Renal cortex interstitium (tissue), 11 donors: ENCODE data around the gene ARCN1. TPM values are rescaled to one million over a fixed set of nuclear protein-coding genes. Genes with fewer than 3 reads are reported as not detected.
"Not testable (repeated sequence)": the region's sequence is repeated elsewhere in the genome, so short reads cannot be mapped to it uniquely, and the experiment has no call there.

Experiments
- DNase-seq, 11 donors: peaks; one replicate each; pipeline ENCODE4 v3.0.0-alpha.2; 2013; ENCODE audit warnings: low read depth in 9 of 11, low spot score in 4 of 11; ENCODE audit errors: extremely low read depth in 1 of 11
- polyA plus RNA-seq, 3 donors: library from polyadenylated mRNA; unstranded; fragments of 120-200 nt; gene quantifications; one replicate each; pipeline ENCODE4 v1.2.1, GENCODE V29; 2013; ENCODE audit not compliant: insufficient read length in 3 of 3

The ARCN1 gene
- polyA plus RNA-seq, 3 donors: 156 to 194 (median 186) TPM

DNA sequence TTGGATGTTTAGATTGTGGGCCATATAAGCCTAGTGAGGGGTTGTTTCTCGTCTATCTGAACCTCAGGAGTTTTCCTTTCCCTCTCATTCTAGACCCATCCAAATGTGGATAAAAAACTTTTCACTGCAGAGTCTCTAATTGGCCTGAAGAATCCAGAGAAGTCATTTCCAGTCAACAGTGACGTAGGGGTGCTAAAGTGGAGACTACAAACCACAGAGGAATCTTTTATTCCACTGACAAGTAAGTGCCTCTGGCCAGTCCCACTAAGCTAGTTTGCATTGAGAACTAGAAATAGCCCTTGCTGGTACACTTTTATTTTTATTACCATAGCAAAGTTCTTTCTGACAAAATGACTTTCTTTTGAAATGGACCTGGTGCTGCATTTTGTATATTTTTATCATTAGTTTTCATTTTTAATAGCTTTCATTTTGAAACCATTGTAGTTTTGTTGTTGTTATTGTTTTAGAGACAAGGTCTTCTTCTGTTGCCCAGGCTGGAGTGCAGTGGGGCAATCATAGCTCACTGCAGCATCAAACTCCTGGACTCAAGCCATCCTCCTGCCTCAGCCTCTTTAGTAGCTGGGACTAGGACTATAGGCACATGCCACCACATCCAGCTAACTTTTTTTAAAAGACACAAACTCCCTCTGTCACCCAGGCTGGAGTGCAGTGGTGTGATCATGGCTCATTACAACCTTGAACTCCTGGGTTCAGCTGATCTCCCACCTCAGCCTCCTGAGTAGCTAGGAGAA, 20.6 kb downstream of the ARCN1 start:
- no peak for DNase-seq

DNA sequence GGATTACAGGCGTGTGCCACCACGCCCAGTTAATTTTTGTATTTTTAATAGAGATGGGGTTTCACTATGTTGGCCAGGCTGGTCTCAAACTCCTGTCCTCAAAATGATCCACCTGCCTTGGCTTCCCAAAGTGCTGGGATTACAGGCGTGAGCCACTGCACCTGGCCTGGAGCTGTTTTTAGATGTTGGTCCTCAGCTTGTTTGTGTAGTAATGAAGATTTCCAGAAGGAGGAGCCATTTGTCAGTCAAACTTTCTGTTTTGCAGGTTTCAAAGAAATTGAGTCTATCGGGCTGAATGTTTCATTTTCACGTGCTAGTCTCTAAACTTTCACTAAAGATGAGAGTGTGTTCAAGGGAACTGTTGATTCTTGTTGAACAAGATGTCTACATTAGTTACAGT, 22.8 kb downstream of the ARCN1 start:
- DNase-seq: not testable (repeated sequence)

DNA sequence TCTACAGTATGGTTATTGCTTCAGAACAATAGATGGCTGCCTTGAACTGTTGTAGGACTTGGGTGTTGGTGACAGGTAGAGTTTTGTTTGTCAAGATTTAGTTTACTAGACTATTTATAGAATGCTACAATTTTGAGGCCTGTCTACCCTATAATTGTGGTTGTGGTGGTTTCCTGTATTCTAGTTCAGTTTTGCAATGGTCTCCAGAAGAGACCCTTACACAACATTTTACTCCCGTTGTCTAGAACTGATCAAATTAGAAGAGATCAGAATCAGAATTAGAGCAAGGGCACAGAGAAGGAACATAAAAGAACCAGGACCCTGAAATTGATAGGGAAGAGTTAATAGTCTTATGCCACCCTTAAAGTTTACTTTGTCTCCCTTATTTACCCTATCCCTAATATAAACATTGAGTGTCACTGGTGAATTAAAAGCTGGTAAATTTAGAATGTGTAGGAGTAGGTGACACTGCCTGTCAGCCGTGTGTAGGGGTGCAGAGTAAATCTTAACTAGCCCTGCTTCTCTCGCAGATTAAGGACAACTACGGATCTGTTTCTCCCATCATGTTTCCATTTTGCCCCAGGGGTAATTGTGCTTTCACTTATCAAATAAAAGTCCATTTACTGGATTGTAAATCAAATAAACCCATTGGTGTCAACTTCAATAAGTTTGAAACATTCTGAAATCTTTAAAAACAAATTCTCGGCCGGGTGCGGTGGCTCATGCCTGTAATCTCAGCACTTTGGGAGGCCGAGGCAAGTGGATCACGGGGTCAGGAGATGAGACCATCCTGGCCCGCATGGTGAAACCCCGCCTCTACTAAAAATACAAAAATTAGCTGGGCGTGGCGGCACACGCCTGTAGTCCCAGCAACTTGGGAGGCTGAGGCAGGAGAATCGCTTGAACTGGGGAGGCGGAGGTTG, 24.3 kb downstream of the ARCN1 start:
- no peak for DNase-seq

DNA sequence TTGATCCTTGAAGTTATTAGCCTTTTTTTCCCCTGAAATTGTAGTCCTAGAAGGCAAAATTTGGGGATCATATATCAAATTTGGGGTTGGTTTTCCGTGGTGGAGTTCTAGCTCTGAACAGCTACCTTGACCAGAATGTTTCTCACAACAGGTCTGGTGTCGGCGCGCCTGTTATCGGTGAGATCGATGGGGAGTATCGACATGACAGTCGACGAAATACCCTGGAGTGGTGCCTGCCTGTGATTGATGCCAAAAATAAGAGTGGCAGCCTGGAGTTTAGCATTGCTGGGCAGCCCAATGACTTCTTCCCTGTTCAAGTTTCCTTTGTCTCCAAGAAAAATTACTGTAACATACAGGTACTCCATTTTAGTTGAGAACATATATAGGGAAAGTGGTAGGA, 25.3 kb downstream of the ARCN1 start:
- DNase-seq: no peak

DNA sequence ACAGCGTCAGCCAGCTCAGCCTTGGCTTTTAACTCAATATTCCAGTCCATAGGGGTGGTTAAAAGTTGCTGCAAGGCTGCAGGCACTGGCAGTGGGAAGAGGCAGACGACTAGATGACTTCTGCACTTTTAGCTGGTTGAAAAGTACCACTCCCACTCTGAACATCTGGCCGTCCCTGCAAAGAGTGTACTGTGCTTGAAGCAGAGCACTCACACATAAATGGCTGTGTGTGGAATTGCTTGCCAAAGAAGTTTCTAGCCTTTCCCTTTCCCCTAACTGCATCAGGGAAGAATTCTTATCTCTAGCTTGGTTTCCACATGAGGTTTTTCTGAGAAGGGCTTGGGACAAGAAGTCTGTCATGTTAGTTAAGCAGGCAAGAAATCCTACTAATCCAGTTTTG, 30.1 kb downstream of the ARCN1 start:
- no peak for DNase-seq

DNA sequence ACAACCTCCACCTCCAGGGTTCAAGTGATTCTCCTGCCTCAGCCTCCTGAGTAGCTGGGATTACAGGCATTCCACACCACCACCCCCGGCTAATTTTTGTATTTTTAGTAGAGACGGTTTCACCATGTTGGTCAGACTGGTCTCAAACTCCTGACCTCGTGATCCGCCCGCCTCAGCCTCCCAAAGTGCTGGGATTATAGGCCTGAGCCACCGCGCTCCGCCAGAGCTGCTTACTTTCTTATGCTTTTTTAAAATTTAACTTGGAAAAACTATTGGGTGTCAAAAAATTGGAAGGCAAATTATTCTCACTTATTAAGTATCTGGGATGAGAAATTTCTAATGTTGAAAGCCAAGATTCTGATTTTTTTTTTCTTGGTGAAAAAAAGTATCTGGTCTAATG, 31.5 kb downstream of the ARCN1 start:
- DNase-seq: not testable (repeated sequence)

DNA sequence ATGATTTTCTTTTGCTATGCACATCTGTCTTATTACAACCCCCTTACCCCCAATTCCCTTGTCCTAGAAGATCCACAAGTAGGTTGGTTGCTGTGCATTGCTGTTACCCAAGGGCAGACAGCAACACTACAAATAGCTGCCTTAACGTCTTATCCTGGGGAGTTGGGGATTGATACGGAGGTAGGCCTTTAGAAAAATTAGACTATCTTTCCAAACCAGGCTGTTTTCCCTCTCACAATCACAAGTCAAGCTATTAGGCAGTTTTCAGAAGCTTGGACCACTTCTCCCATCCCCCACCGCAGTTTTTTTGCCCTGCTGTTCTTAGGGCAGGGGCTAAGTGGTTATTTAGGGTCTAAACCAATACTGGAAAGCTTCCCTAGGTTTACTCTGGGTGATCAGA, 32.4 kb downstream of the ARCN1 start:
- DNase-seq: no peak

DNA sequence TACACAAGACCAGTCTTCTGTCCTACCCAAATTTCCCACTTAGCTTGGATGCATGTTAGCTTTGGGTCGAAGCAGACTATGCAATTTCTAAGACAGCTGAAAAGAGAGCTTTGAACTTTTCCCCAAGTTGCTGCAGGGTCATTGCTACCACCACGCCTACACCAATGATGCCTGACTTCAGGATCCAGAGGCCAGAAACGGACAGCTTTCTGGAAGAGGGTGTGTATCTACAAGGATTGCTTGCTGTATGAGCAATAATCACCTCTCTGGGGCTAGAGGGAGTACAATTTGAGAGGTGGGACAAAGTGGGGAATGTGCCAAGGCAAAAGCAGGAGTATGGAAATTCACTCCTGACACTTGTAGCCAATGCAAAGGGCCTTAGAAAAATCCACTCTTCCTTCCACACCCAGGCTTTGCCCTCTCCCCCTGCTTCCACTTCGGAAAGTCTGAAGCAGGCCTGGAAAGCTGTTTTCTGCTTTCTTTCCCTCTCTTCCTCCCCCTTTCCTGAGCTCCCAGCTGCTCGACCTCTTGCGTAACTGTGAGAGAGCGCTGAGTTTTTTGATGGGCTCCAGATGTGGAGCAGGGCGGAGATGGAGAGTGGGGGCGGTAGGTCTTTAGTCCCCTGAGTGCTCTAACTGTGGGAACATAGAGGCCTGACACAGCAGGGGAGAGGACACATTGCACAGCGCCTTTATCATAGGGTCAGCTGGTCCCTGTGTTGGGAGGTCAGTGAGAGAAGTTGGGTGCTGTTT, 33.1 kb downstream of the ARCN1 start:
- DNase-seq: peak in 9 of 11 donors; percentile 69 to 92 (median 84)

DNA sequence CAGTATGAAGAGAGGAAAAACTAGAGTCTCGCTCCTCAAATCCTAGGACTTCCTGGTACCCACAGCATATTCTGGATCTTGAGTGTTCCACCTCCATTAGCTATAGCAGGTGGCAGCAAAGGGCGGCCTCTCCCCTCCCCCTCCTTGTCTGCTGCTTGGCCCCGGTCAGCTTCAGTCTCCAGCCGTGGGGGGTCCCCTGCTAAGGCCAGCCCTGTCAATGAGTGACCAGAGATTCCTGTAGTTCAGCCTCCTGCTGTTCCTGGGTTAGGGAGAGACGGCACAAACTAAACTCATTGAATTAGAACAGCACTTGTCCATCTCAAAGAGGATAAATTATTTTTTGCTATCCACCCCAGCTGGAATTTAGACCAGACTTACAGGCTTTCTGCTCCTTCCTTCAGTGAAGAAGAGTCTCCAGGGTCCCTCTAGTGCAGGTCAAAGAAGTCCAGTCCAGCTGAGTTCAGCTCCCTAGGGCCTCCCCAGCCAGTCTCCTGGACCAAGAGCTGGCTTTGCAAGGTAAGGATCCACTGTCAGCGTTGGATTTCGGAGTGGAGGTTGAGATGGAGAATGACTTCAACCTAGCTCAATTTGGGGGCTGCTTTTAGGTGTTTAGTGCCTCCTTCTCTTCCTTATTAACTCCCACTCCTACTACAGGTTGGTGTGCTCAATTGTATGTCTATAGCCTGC, 34.1 kb downstream of the ARCN1 start:
- peak in 1 of 11 donors; percentile 66 for DNase-seq

DNA sequence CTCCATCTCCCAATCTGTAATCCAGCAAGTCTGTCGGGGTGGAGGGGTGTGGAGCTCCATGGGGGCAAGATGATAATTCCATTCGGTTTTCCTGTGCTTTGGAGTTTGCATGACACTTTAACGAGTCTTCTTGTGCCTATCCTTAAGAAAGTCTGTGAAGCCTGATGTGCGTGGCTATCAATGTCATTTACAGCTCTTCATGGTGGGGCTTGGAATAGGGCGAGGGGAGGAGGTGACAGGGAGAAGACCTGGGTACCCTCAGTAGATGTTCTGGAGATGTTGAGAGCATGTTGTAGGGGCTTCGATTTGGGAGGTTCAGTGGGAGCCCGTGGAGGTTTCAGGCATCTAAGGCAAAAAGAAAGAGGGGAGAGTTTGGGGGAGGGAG, 34.6 kb downstream of the ARCN1 start:
- no peak for DNase-seq

DNA sequence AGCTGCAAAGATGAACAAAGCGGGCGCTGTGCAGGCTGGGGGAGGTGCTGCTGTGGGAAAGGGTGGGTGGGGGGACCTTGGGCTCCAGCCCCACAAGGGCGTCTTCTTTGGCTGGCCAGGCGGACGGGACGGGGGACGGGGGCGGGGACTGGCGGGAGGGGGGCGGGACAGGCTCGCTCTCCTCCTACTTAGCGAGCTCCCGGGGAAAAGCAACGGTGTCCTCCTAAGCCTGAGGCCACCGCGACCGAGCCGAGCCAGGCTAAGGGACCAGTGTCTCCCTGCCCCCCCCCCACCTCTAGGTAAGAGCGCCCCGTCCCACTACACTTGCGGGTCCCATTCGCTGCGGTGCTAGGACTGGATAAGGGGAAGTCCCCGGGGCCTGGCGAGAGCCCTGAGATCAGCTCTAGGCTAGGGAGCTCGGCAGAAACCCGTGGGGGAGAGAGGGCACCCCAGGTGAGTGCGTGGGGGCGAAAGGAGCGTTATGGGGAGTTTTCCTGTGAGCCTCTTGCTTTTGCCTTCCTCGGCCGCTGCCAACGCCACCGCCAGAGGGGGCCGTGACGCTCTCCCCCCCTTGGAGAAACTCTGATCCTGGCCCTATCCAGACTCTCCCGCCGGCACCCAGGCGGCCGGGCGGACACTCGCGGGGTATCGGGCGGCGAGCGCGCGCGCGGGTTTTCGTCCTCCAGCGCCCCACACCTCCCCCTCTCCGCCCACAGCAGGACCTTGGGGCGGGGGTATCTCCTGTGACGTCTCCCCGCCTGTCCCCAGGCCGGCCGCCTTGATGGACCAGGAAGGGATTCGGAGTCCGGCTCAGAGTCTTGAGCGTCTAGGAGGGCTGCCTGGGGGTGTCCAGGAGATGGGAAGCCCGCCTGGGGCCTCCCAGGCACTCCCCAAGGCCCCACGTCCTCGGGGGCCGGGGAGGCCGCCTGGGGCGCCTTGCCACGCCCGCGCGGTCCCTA, 35.5 kb downstream of the ARCN1 start, which contains the start of gene PHLDB1:
Gene PHLDB1, plus strand, starts transcription at position 215 of the 959 bp plus-strand sequence. CDS start 6,222 bp downstream, outside the sequence.
- no peak for DNase-seq

DNA sequence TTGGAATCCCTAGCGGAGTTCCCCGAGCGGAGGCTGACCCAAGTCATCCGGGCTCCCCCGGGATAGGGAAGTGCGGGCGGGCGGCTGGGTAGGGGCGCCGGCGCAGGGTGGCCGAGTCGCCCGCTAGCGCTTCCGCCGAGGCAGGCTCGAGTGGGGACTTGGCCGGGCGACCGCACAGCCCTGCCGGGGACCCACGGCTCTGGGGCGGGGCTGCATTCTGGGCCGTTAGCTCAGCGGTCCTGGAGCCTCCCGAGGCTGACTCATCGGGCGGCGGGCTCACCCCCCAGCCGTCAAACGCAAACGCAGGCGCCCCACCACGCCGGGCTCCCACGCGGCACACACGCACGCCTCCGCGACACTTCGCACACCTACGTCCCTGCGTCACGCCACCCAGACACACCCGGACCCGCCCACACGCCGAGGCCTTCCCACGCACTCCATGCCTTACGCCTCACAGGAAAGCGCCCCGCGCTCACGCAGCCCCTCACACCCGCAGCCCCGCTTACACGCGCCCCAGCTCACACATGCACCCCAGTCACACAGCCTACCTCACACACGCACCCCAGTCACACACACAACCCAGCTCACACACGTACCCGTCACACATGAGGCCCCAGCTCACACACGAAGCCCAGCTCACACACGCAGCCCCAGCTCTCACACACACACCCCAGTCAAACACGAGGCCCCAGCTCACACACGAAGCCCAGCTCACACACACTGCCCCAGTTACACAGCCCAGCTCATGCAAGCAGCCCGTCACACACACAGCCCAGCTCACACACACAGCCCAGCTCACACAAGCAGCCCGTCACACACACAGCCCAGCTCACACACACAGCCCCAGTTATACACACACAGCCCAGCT, 36.4 kb downstream of the ARCN1 start:
- no peak for DNase-seq

DNA sequence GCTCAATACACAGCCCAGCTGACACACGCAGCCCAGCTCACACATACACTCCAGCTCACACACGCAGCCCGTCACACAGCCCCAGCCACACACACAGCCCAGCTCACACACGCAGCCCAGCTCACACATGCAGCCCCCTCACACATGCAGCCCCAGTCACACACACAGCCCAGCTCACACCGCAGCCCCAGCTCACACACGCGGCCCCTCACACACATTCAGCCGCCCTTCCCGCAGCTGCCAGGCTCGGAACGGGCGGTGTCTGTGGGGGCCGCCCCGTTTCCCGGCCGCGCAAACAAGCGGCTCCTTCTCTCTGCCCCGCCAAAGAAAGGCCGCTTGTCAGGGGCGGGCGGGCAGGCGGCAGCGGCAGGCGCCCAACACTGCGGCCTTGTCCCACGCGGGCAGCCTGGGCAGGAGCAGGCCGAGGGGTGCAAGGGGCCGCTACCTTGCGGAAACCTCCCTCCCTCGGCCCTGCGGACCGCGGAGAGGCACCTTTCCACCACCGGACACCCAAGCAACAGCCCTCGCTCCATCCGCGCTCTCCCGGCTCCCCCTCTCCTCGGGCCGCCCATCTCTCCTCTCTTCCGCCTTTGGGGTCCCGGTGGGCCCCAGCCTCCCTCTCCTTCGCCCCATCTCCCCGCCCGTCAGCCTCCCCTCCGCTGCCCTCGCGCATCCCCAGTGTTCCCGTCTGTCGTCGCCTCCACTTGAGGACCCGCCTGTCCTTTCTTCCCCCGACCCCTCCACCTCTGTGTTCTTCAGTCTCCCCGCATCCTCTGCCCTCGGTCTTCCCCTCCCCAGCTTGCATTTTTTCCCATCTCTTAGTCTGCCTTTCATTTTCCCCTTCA, 37.4 kb downstream of the ARCN1 start:
- DNase-seq: no peak

DNA sequence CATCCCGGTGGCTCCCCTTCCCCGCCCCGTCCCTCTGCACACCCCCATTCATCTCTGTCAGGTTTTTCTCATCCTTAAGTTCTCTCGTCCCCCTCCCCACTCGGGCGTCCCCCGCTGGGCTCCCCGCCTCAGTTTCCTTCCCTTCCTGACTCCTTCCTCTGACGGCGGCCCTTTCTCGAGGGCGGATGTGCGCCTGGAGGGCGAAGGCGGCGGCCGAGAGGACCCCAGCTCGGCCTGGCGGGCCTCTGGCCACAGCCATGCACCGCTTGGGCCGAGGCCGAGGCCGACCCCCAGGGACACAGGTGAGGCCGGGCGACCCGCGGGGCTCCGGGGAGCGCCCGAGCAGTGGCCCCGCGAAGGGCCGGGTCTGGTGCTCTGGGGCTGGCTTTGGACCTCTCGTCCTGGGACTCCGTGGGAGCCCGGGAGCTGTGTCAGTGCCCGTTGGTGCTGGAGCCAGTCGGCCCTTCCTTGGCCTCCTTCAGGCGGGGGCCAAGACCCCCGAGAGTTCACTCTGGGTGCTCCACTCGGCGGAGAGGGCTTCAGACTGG, 38.1 kb downstream of the ARCN1 start:
- no peak for DNase-seq

DNA sequence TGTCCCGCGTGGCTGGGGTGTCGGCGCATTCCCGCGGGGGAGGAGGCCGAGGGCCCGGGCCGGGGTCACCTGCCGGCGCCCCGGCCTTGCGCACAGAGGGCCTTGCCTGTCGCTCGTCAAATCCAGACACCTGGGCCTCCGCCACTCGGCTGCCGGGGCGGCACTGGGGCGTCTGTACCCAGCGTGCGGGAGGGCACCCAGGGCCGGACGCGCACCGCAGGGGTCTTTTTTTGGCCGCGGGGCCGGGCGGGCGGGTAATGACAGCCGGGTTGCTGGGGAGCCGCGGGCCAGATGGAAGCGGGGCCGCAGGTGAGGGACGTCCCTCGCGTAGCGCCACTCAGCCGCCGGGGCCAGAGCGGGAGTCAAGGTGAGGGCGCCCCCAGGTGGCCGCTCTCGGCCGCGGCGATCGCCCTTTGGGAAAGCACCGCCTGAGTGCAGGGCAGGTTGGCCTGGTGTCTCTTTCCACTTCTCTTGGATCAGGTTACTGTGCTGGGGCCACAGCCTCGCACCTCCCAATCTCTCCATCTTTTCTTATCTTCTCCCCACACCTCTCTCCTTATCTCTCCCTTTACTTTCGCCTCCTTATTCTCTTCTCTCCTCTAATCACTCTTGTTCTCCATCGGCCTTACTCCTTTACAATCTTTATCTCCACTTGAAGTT, 38.7 kb downstream of the ARCN1 start:
- DNase-seq: peak in 1 of 11 donors; percentile 71
